ENCODE results near the gene FHAD1.

FHAD1 gene

GRCh38 chr1:15345705-15346345 is 98.8 kb downstream of the FHAD1 start:
- DNase-seq (ENCODE audit: low spot score) = peak; percentile 76

DNA sequence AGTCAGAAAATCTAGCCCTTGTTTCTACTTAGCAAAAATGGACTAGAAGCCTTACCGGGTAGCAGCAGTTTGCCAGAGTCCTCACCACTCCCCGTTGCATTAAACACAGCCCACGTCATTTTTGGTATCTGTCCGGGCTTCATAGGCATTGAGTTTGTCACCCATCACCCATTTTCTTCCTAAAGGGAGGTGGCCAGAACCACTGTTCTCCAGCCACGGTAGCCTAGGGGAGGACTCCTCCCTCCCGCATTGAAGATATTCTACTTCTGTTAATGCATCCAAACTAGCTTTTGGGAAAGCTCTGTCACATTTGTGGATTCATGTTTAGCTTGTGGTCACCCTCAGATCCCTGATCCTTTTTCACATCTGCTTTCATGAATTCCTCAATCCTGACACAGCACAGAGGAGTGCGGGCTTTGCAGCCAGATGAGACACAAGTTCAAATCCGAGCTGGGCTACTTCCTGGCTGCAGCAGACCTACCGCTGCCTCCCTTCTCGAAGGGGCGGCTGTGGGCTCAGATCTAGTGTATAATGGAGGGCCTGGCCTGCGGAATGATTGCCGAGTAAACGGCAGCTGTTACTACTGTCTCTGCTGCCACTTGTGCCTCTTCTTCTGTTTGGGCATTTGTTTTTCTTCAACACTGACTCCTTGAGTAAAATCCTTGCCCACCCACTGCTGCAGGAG is 99.5 kb downstream of the FHAD1 start:
- no peak for DNase-seq (ENCODE audit: low spot score)

GRCh38 chr1:15347182-15347581 is 100.2 kb downstream of the FHAD1 start:
- DNase-seq (ENCODE audit: low spot score) = peak; percentile 20

DNA sequence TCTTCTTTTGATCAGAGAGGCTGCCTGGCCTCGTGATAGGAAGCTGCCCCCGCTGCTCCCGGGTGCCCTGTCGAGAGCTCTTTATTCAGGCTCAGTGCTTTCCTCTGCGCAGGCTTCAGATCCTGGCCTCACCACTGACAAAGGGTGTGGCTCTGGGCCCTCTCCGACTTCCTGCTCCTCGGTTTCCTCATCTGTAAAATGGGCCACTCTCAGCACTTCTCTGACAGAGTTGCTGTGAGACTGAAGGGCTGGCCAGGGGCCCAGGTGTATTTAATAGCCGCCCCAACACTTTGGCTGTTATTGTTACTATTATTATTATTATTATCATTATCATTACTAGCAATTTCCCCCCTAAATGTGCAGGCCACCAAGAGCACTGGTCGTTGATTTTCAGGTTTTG is 101.6 kb downstream of the FHAD1 start:
- no peak for DNase-seq (ENCODE audit: low spot score)

DNA sequence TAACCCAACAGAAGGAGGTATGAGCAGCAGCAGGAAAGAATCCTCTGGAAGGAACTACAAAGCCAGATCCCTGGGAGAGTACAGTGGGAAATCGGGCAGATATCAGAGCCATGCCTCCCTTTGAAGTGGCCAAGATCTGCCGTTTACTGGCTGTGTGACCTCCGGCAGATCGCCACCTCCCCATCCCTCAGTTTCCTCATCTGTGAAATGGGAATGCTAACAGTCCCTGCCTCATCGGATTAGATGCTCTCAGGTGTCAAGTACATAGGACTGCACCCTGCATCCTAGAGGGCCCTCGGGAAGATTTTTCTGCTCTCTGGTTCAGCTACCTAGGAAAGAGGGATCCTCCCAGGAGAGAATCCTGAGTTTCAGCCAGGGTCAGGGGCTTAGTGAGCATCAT is 102.1 kb downstream of the FHAD1 start:
- no peak for DNase-seq (ENCODE audit: low spot score)

DNA sequence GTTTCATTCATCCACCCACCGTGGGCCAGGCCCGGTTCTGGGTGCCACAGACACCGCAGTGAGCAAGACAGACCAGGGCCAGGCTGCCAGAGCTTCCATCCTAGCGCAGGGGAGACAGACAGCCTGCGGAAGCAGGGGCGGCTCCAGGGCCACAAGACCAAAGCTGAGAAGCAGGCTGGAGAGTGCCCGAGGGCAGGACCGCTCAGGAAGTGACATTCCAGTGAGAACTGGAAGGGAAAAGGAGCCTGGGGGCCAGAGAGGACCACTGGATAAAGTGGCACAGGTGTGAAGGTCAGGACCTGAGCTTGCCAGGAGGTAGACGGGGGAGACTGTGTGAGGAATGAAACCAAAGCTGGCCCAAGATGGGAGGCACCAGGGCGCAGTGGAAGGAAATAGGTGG is 103.1 kb downstream of the FHAD1 start:
- no peak for DNase-seq (ENCODE audit: low spot score)

DNA sequence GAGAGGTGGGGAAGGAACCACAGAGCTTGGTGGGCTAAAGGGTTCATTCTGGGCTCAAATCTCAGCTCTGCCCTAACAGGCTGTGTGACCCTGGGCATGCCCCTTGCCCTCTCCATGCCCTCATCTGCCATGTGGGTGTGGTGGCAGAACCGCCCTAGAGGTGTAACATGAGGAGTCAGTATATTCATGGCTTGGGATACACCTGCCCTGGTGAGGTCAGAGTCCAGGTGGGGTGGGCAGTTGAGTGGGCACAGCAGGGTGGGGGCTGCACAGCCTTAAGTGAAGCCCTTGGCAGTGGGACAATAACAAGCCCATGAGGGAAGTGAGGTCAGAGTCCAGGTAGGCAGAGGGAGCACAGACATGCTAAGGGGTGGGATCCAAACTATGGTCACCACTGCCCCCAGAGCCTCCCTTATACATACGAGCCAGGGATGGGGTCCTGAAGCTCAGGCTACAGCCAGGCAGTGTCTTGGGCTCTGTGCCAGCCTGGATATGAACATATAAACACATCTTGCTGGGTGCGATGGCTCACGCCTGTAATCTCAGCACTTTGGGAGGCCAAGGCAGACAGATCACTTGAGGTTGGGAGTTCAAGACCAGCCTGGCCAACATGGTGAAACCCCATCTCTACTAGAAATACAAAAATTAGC is 103.7 kb downstream of the FHAD1 start:
- no peak for DNase-seq (ENCODE audit: low spot score)

DNA sequence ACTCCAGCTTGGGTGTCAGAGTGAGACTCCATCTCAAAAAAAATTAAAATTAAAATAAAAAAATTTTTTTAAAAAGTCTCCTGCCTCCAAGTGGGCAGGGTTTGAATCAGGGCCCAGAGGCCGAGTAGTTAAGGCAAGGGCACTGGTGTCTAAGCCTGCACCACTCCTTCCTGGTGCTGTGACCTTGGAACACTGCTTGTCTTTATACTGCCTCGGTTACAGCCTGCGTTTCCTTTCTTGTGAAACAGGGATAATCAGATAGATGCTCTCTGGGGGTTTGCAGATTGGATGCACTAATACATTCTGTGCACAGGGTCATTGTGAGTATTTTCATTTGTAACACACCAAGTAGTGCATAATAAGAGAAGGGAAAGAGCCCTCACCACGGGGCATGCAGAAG is 104.3 kb downstream of the FHAD1 start:
- DNase-seq (ENCODE audit: low spot score) = no peak

DNA sequence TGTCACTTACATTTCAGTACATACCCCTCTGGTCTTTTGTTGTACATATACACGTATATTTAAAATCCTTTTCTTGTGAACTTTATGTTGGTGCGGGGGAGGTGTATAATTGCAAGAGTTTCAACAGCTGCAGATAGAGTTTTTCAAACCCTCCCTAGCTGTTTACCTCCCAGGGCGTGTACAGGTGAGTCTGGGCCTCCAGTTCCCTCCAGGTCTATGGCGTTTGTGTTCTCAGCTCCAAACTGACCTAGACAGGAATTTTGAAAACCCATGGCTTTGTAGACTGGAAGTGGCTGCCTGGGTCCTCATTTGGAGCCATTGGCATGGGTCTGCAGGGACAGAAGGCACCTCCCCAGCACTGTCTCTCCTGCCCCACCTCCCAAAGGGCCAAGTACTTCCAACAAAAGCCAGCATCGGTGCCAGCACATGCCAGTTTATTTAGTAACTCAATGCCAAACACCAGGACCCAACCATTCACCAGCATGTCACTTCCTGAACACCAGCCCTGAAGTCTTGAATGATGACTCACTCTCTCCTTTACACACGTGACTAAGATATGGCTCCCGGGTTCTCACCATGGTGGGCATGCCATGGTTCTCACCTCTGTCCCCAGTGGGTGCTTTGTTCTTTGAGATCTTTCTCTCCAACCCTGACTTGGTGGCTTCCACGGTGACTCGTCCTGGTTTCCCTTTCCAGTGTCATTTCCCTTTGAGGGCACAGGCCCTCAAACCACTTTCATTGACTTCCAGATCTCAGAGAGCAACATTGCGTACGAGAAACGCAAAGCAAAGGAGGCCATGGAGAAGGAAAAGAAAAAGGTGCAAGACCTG is 105.3 kb downstream of the FHAD1 start:
- DNase-seq (ENCODE audit: low spot score) = peak; percentile 46

DNA sequence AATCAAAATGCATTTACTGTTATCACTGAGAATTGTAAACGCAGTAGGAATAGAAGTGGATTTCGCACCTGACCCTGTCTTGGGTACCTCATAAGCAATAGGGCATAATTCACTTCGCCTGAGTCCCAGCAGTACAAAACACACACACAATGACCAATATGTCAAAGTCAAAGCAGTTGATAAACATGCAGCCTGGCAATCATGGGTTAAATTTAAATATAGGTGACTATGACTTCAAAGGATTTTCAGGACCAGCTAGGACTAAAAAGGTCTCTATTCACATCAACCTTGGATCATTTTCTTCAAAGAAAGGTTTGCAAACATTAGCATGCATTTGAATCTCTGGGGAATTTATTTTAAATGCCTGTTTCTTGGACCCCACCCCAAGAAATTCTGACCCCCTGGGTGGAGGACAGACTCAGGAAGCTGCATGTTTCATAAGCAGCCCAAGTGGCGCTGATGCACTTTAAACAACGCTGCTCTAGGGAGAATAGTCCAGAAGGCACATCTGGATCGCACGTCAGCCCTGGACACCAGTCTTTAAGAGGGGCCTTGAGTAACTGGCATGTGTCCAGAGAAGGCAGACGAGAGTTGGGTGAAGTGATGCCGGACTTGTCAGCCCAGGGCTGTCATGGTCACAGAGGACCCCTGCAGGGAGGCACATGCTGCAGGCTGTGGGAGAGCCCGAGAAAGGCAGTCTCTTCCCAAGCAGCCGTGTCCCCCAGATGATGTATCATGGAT is 107.0 kb downstream of the FHAD1 start:
- no peak for DNase-seq (ENCODE audit: low spot score)

GRCh38 chr1:15354580-15354965 is 107.5 kb downstream of the FHAD1 start:
- DNase-seq (ENCODE audit: low spot score) = no peak

- no peak for DNase-seq (ENCODE audit: low spot score)
Observed at GRCh38 chr1:15355968-15356625, 109.1 kb downstream of the FHAD1 start.

GRCh38 chr1:15357612-15358207 is 110.7 kb downstream of the FHAD1 start:
- no peak for DNase-seq (ENCODE audit: low spot score)

DNA sequence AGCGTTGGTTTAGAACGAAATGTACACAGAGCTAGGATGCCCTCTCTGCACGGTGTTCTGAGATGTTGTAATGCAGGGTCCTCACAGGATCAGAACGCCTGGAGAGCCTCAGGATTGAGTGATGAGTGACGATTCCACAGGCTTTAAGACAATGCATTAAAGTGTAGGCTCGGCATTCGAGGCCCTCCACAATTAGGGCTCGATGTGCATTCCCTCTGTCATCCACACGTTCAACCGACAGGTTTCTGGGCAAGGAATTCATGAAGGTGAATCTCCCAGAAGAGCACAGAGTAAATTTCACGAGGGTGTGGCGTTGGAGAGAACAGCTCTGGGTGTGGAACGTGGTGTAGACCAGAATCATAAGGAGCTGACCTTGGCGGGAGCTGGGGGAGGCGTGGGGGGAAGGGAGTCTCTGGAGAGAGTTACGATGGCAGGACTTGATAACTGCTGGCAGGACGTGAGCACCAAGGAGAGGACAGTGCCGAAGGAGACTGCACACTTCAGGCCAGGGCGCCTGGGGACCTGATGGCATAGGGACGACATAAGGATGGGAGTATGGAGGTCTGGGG is 111.6 kb downstream of the FHAD1 start:
- no peak for DNase-seq (ENCODE audit: low spot score)

- no peak for DNase-seq (ENCODE audit: low spot score)
Observed at GRCh38 chr1:15360700-15361099, 113.7 kb downstream of the FHAD1 start.

GRCh38 chr1:15362096-15362736 is 115.2 kb downstream of the FHAD1 start:
- DNase-seq (ENCODE audit: low spot score) = no peak

DNA sequence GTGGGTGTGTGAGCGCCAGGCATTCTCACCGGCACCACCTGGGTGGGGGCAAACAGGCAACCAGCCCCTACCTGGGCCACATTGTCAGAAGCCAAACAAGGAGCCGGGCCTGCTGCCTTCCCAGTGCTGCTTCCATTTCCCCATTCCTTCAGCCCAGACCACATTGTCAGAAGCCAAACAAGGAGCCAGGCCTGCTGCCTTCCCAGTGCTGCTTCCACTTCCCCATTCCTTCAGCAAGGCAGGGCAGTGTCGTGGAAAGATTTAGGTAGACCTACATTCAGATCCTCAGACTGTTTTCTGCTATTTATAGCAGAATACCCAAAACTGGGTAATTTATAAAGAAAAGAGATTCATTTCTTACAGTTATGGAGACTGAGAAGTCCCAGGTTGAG is 115.7 kb downstream of the FHAD1 start:
- DNase-seq (ENCODE audit: low spot score) = no peak

- no peak for DNase-seq (ENCODE audit: low spot score)
Observed at GRCh38 chr1:15364740-15365139, 117.7 kb downstream of the FHAD1 start.

GRCh38 chr1:15368888-15369287 is 121.9 kb downstream of the FHAD1 start:
- no peak for DNase-seq (ENCODE audit: low spot score)

- DNase-seq (ENCODE audit: low spot score) = no peak
Observed at GRCh38 chr1:15370268-15370667, 123.2 kb downstream of the FHAD1 start.
